ENCODE measurements around the gene HPGDS. TPM values are rescaled to one million over a fixed set of nuclear protein-coding genes. Genes with fewer than 3 reads are reported as not detected.
"Not testable (repeated sequence)": the region's sequence is repeated elsewhere in the genome, so short reads cannot be mapped to it uniquely, and the experiment has no call there.

The HPGDS gene
- total RNA-seq, 1 donor from 2014 or later: not detected

- no peak for DNase-seq (ENCODE audit: low read depth in 2 of 2)
These were observed 15.0 kb upstream of the HPGDS start for GRCh38 chr4:94357624-94358023.

GRCh38 chr4:94356444-94356843, 13.8 kb upstream of the HPGDS start:
- no peak for DNase-seq (ENCODE audit: low read depth in 2 of 2)

- DNase-seq (ENCODE audit: low read depth in 2 of 2): no peak
These were observed 11.8 kb upstream of the HPGDS start for GRCh38 chr4:94354474-94354896.

GRCh38 chr4:94352996-94353395, 10.4 kb upstream of the HPGDS start:
- no peak for DNase-seq (ENCODE audit: low read depth in 2 of 2)

- no peak for DNase-seq (ENCODE audit: low read depth in 2 of 2)
These were observed 9.5 kb upstream of the HPGDS start for GRCh38 chr4:94352163-94352562.

GRCh38 chr4:94351319-94351718, 8.7 kb upstream of the HPGDS start:
- no peak for DNase-seq (ENCODE audit: low read depth in 2 of 2)

- no peak for DNase-seq (ENCODE audit: low read depth in 2 of 2)
These were observed 7.5 kb upstream of the HPGDS start for GRCh38 chr4:94350095-94350494.

GRCh38 chr4:94349193-94349592, 6.6 kb upstream of the HPGDS start:
- peak in 1 of 2 donors; percentile 23 for DNase-seq (ENCODE audit: low read depth in 2 of 2)

- no peak for DNase-seq (ENCODE audit: low read depth in 2 of 2)
These were observed 6.0 kb upstream of the HPGDS start for GRCh38 chr4:94348666-94349065.

GRCh38 chr4:94346541-94346940, 3.9 kb upstream of the HPGDS start:
- DNase-seq (ENCODE audit: low read depth in 2 of 2): no peak

- no peak for DNase-seq (ENCODE audit: low read depth in 2 of 2)
These were observed 3.3 kb upstream of the HPGDS start for GRCh38 chr4:94345969-94346368.

GRCh38 chr4:94345266-94345665, 2.6 kb upstream of the HPGDS start:
- no peak for DNase-seq (ENCODE audit: low read depth in 2 of 2)

- no peak for DNase-seq (ENCODE audit: low read depth in 2 of 2)
These were observed 1.8 kb upstream of the HPGDS start for GRCh38 chr4:94344457-94344856.

- no peak for DNase-seq (ENCODE audit: low read depth in 2 of 2)
These were observed 910 bp downstream of the HPGDS start for GRCh38 chr4:94341481-94342370.

GRCh38 chr4:94339779-94340178, 2.9 kb downstream of the HPGDS start:
- DNase-seq (ENCODE audit: low read depth in 2 of 2): no peak

GRCh38 chr4:94338681-94339351, 3.8 kb downstream of the HPGDS start:
- DNase-seq (ENCODE audit: low read depth in 2 of 2): no peak

- DNase-seq (ENCODE audit: low read depth in 2 of 2): not testable (repeated sequence)
These were observed 5.8 kb downstream of the HPGDS start for GRCh38 chr4:94336791-94337190.

GRCh38 chr4:94336303-94336702, 6.3 kb downstream of the HPGDS start:
- no peak for DNase-seq (ENCODE audit: low read depth in 2 of 2)

GRCh38 chr4:94334962-94335361, 7.7 kb downstream of the HPGDS start:
- DNase-seq (ENCODE audit: low read depth in 2 of 2): no peak

- DNase-seq (ENCODE audit: low read depth in 2 of 2): no peak
These were observed 8.2 kb downstream of the HPGDS start for GRCh38 chr4:94334476-94334875.

GRCh38 chr4:94333866-94334265, 8.8 kb downstream of the HPGDS start:
- no peak for DNase-seq (ENCODE audit: low read depth in 2 of 2)

- peak in 1 of 2 donors; percentile 18 for DNase-seq (ENCODE audit: low read depth in 2 of 2)
These were observed 9.5 kb downstream of the HPGDS start for GRCh38 chr4:94332983-94333590.

Data from dermis microvascular lymphatic vessel endothelial cell (primary cell).